HT-29 (cell line): ENCODE data around the gene CLEC2B. TPM values are rescaled to one million over a fixed set of nuclear protein-coding genes. Genes with fewer than 3 reads are reported as not detected.

ENCODE experiments used
- DNase-seq: peaks from one replicate; pipeline ENCODE4 v3.0.0-alpha.2; 2015; ENCODE audit warnings: low spot score
- total RNA-seq: library from RNA; depleted of rRNA; stranded (reverse); fragments of >200 nt; shearing (Covaris generic); gene quantifications from 2 replicates; pipeline ENCODE4 v1.2.3, GENCODE V29; 2014

The CLEC2B gene
- total RNA-seq, 1 experiment from 2014 or later, result not detected

DNA sequence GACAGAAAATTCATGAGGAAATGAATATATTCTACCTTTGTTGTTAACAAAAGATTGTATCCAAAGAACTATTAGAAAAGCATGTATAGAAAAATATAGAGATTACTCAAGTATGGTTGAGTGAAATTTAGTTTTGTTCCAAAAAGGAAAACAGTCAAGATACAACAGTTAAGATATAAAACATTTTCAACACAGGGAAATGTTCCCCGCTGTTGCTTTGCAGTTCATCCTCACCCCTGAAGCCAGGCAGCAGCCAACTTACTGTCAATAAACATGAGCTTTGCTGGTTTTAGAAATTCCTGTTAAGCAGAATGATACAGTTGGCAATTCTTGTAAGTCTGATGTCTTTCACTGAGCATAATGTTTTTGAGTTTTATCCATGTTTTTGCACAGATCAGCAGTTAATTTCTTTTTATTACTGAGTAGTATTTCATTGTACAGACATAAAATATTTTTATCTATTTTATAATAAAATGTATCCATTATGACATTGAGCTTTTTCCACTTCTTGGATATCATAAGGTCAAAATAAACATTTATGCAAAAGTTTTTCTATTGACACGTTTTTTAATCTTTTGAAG lies 1.2 kb upstream of the CLEC2B start:
- no peak for DNase-seq

DNA sequence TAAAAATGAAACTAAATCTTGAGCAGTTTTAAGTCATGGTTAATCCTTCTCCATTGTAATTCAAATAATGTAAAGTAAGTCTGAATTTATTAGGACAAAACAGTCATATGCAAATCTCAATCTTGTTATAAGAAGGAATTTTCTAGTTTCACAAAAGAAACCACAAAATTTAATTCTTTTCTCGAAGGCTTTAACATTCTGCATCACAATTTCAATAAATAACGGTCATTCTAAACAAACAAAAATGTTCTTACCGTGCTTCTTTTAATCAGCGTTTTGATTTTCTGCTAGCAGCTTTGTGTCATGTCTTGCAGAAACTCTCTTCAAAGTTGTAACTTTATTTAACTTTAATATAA lies 225 bp downstream of the CLEC2B start:
- DNase-seq, result no peak

DNA sequence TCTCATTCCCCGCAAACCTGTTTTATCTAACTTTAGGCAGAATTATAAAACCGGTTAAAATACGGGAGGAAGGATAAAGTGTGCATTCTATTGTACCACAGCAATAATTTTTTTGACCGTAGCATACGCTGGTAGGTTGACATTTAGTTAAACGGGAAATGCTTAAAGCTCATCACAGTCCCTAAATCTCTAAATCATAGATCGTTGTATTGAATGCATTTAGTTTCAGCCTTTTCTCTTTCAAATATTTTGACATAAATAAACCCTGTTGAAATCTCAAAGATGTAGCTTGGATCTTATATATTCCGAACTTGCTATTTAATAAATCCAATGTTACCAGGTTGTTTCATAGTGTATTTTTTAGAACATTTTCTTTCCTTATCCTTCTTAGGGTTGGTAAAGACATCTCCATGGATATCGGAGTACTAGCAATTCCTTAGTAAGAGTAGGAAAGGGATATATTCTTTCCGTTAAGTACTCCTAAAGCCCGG lies 798 bp downstream of the CLEC2B start:
- DNase-seq, result no peak

DNA sequence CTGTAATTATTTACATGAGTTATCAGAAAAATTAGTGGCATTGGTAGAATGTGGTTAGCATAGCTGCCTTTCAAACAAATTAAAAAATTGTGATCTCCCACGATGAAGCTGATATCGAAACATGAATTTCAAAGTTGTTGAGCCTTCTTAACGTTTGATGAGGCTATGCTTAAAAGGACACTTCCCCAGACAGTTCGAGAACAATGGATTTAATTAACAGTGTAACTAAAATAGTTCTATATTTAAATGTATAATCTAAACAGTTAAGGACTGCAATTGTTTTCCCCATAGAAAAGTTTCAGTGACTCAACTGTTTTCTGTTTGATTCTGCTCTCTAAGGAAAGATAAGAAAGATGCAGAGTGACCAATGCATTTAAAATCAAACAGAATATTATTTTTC lies 1.6 kb downstream of the CLEC2B start:
- no peak for DNase-seq

DNA sequence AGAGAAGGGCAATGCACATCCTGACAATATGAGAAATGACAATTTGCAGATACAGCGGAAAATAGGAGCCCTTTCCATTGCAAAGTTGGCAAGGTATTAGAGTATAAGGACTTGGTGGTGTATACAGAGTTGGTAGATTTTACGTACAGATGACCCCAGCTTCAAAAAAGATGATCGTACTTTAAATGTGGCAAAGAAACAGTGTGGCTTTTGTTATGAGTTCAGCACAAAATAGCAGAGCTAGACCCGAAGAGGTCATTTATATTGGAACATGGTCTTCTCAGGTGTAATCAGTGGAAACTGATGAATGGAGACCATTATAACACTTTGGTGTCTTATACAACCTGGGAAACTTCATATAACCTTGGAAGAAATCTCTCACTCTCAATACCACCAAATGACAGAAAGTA lies 2.3 kb downstream of the CLEC2B start:
- DNase-seq, result no peak

DNA sequence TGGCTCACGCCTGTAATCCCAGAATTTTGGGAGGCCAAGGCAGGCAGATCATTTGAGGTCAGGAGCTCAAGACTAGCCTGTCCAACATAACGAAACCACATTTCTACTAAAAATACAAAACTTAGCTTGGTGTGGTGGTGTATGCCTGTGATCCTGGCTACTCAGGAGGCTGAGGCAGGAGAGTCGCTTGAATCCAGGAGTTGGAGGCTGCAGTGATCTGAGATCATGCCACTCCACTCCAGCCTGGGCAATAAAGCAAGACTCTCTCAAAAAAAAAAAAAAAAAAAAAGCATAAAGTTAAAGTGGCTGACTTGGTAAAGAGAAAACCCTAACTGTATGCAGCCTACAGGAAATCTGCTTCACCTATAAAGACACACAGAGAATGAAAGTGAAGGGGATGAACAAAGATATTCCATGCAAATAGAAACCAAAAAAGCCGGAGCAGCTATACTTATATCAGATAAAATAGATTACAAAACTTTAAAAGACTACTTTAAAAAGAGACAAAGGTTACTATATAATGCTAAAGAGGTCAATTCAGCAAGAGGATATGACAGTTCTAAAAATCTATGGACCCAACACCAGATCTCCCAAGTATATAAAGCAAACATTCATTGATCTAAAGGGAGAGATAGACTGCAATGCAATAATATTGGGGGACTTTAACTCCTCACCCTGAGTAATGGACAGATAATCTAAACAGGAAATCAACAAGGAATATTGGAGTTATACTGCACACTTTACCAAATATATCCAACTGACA lies 4.1 kb downstream of the CLEC2B start:
- DNase-seq, result no peak

DNA sequence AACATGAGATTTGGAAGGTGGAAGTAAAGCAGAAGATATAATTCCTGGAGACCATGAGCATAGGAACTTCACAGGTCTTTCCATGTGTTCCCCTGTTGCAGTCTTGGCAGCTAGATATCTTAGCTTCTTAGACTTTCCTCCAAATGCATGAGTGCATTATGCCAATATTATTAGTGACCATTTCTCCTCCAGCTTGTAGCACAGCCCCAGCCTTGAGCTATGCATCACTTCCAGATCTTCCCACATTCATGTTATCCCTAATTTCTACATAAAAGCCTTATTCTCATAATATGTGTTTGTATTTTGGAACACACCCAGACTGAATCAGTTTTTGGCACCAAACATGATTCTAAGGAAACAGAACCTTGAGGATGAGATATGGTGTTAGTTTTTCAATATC lies 11.0 kb downstream of the CLEC2B start:
- DNase-seq, result no peak

DNA sequence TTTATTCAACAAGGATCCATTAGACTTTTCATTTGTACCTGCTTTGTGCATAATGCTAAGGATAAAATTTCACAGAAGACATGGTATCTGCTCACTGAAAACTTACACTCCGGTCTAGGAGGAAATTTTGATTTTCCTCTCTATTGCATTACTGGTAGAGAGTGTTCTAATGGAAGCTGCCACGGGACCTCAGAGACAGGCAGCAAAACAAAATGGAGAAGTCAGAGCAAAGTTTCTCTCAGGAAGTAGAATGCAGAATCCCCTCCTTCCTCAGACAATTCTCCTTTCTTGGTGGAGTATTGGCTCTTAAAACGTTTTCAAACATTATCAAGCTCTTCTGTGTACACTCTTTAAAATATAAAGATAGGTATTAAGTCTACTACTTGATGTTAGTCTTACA lies 12.3 kb downstream of the CLEC2B start:
- DNase-seq, result no peak

DNA sequence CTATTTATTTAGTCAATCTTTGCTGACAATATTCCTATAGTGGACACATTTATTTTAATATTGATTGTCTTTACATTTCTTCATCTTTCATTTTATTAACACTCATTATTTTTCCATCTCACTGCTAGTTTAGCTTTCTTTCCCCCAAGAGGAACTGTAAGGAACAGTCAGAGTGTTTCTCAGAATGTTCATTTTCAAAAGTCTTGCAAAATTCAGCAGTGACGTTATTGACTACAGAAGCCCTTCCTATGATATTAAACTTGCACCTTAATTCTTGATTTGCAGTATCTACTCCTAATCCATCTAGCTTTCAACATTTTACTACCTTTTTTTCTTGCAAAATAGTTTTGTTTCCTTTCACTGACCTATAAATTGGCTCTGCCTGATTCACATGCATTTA lies 13.0 kb downstream of the CLEC2B start:
- no peak for DNase-seq

DNA sequence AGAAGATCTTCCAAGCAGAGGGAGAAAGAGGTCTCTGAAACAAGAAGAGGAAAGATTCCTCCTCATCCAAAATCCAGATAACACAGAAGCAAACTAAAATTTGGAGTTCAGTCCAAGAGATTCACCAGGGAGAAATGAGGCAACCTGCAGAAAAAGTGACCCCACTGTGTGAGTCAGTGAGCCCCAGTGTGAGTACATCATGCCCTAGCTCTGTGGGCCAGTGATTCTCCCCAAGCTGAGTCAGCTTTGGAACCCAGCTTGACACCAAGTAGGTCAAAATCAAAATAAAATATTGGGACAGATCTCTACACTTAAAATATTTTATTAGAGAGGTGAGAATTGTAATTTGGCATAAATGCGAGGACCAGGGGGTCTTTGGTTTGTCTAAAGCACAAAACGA lies 17.2 kb downstream of the CLEC2B start:
- DNase-seq, result no peak

DNA sequence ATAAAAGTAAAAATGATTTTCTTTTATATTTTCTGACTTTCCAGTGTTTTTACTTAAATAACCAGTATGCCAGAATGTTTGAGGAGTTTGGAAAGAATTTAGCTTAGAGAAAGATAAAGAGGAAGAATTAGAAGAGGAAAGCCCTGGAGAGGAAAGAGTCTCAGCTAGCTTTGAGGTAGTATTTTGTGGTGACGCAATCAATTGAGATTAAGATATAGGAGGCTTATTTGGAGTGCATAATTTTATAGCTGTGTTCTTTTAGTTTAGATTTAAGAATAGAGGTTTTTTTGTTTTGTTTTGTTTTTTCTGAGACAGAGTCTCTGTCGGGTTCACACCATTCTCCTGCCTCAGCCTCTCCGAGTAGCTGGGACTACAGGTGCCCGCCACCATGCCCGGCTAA lies 18.1 kb downstream of the CLEC2B start:
- no peak for DNase-seq

DNA sequence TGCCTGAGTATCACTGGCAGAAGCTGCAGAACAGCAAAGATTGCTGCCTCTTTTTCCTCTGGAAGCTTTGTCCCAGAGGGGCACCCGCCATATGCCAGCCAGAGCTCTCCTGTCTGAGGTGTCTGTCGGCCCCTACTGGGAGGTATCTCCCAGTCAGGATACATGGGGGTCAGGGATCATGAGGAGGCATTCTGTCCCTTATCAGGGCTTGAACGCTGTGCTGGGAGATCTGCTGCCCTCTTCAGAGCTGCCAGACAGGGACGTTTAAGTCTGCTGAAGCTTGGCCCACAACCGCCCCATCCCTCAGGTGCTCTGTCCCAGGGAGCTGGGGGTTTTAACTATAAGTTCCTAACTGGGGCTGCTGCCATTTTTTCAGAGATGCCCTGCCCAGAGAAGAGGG lies 20.3 kb downstream of the CLEC2B start:
- DNase-seq, result no peak

DNA sequence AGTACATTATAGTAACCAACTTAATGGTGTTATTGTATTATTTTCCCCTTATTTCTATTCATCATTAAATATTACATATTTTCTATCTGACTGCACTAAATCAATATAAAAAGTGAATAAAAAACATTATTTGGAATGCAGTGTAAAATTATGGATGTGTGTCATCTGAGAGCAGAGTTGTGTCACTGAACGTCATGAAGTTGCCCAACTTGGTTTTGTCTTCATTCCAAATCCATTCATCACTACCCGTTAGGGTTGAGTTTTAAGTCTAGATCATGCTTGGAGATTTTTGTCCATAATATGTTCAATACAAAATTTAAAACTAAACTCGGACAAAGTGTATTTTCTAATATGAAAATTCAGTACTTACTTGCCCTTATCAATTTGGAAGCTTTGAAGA lies 25.7 kb downstream of the CLEC2B start:
- DNase-seq, result no peak

DNA sequence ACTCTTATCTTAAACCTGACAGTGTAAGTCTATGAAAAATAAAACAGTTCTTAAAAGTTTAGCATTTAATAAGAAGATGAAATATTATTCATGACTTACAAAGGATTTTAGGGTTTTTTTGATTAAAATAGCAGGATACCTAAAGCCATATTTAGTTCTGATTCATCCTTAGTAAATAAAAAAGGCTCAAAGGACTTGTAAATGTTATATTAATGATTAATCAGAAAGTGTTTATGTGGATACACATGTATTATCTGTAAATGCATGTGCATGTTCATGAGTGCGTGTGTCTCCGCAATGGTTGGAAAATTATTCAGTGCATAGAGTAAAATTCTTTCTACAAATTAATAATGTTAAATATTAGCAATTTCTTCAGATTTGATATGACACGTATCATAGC lies 37.4 kb downstream of the CLEC2B start:
- DNase-seq, result no peak

DNA sequence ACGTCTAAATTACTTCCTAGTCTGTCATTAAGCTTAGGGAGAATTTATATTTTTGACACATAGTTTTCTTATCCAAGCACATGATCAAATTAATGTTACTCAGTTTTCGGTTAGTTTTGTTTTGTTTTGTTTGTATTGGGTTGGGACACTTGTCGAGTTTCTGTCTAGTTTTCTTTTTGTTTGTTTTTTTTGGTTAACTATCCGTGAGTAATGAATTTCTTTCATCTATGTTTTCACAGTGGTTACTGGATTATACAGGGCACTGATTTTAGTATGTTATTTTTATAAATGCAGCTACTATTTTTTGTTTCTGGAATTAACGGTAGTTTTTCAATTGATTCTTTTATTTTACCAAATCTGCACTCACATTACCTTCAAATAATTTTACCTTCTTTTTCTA lies 39.2 kb downstream of the CLEC2B start:
- DNase-seq, result no peak

DNA sequence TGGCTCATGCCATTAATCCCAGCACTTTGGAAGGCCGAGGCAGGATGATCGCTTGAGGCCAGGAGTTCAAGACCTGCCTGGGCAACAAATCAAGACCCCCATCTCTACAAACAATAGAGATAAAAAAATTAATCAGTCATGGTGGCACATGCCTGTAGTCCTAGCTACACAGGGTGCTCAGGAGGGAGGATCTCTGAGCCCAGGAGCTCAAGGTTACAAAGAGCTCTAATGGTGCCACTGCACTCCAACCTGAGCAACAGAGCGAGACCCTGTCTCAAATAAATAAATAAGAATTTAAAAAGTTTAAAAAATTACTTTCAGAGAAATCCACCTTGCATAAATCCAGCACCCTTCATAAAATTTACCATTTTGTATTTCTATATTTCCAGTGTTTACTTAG lies 39.7 kb downstream of the CLEC2B start:
- DNase-seq, result no peak

DNA sequence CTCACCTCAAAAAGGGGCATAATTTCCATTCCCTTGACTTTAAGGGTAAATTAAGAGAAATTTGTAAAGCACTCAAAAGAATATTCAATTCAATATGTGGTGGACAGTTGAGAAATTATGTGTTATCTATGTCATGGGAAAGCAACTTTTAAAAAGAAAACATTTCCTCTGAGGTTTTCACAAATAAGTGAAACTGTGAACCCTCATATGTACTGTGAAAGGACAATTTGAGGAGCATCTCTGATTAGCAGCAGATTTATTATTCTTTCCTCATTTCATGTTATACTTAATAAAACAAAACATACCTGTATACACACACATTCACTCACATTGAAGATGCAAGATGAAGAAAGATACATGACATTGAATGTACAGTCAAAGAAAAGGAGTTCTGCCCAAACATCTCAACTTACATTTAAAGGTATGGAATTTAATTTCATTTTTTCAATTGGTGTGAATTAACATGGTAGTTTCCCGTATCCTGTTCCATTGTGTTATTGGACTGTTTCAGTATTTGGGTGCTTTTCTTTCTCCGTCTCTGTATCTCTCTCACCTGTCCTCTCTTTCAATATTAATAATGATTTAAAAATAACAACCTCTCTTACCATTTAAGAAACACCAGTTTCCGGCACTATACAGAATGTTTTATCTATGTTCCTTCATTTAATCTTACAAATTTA lies 41.8 kb downstream of the CLEC2B start, which contains the start of gene KLRF1:
Gene KLRF1 (plus strand): TSS at position 273 of the 680 bp plus-strand sequence. CDS start 64 bp downstream, at position 337.
- DNase-seq, result no peak

DNA sequence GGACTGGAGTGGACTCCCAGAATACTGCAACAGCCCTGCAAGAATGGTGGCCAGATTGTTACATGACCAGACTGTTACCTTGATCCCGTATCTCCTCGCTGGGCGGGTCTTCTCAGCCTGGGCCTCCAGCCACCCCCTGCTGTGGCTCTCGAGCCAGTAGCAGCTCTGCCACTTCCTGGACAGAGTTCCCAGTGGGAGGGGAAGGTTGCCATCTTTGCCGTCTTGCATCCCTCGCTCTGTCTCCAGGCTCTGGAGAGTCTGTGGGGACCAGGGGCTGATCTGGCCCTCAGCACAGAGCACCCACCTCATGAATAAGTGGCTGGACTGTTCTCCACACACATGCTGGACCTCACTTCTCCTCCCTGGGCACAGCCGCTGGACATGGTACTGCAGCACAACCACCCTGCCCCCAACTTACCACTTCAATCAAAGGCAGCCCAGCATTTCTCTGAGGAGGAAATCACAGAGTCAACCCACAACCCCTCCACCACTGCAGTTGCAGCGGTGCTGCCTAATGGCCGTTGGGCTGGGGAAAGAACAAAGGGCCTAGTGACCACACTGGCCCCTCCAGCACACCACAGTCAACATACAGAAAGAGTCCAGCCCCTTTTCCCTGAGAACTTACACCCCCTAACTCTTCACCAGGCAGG lies 48.7 kb downstream of the CLEC2B start:
- no peak for DNase-seq

DNA sequence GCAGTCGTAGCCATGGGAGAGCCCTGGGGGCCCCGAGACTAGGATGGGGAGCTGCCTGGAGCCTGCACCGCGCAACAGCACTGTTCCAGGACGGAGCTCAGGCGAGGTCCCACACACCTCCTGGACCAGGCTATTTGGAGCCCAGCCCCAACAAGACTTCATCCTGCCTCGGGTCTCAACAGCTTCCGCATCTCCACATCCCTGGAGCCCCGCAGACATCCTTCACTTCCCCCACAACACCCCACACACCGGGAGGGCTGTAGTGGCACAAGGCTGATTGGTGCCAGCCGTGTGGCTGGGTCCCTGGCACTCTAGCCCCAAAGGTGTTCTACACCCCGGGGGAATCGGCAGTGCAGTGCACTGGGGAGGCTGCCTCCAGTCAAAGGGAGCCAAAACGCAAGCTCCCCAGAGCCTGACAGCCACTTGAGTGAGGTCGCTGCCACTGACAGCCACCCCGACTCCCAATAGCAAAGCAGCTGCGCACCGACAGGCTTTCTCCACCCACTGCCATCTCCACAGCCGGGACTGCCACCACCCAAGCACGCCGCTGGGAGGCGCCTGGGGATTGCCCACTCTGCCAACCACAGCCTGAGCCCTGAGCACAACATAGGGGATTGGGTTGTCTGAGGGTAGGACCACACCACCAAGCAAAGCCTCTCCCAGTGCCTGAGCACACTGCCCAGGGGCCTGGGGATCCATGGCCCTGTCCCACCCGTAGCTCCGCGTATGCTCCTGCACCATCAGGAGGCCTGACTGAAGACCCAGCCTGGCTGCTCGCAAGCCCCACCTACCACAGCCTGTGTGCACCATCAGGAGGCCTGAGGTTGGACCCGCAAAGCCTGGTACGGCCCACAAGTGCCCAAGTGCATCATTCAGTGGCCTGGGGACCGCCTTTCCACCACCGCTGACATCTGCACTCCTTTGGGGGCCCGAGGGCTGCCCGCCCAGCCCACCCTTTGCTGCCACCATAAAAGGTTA lies 55.0 kb downstream of the CLEC2B start:
- peak; percentile 68 for DNase-seq

DNA sequence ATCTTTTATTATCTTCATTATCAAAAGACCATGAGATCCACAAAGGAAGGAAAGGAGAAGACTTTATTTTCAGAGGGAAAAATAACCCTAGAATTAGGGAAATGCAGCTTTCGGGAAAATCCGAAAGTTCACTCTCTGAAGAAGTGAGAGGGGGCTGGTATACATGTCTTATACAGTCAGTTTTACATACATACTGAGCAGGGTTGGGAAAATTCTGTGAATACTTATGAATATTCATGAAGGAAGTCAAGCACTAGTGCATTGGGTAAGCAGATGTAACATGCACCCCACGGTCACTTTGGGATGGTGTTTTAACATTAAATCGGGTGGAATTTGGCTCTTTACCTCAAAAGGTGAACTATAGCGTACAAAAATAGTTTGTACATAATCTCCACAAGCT lies 57.5 kb downstream of the CLEC2B start:
- DNase-seq, result no peak

DNA sequence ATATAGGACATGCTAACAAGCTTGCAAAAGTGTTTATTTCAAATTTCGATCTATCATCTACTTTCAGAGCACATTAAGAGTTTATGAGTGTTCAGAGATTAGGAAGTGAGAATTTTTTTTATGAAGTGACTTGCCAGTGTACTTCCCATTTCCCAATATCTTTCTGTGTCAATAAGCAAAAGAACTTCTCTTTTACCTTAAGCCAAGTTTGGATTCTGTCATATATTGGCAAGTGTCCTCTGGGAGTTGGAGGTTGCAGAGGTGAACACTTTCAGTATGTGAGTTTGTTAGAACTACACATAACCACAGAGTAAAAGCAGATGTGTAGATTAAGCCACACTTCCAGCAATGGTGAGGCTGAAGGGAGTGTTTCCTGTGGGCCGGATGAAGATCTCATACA lies 58.5 kb downstream of the CLEC2B start:
- DNase-seq, result no peak
